ENCODE measurements around the gene ASTN2.

ASTN2 gene

DNA sequence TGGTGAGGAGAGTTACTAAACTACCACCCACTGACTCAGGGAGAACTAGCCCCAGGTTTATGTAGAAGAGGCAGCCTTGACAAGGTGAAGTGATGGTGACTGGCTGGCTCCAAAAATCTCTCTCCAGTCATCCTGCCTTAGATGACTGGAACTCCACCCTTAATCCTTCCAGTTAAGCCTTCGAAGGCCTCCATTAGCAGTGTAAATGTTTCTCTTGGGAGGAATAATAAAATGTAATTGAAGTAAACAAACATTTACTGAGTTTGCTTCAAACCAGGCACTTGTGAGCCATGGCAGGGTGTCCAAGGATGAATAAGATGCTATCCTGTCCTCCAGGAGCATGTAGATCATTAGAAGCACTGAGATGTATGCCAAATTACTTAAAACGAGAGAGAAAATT lies 35.5 kb downstream of the ASTN2 start:
- Histone ChIP-seq H3K9me3 (no peaks in the 10 kb centered on the region), H3K27ac (no peak overlapping the region), H3K4me3 (no peak overlapping the region), H3K27me3 (no peaks in the 10 kb centered on the region), H3K36me3 (no peaks in the 10 kb centered on the region), H3K4me1 (no peaks in the 10 kb centered on the region)
- intact Hi-C loops (cut with DNase I; ENCODE audit: low total_unique reads), result no loop called here
- no peak for DNase-seq
- TF ChIP-seq, protein P1, sequence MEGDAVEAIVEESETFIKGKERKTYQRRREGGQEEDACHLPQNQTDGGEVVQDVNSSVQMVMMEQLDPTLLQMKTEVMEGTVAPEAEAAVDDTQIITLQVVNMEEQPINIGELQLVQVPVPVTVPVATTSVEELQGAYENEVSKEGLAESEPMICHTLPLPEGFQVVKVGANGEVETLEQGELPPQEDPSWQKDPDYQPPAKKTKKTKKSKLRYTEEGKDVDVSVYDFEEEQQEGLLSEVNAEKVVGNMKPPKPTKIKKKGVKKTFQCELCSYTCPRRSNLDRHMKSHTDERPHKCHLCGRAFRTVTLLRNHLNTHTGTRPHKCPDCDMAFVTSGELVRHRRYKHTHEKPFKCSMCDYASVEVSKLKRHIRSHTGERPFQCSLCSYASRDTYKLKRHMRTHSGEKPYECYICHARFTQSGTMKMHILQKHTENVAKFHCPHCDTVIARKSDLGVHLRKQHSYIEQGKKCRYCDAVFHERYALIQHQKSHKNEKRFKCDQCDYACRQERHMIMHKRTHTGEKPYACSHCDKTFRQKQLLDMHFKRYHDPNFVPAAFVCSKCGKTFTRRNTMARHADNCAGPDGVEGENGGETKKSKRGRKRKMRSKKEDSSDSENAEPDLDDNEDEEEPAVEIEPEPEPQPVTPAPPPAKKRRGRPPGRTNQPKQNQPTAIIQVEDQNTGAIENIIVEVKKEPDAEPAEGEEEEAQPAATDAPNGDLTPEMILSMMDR (IDR thresholded peaks at IDR 0.05), result no peak

DNA sequence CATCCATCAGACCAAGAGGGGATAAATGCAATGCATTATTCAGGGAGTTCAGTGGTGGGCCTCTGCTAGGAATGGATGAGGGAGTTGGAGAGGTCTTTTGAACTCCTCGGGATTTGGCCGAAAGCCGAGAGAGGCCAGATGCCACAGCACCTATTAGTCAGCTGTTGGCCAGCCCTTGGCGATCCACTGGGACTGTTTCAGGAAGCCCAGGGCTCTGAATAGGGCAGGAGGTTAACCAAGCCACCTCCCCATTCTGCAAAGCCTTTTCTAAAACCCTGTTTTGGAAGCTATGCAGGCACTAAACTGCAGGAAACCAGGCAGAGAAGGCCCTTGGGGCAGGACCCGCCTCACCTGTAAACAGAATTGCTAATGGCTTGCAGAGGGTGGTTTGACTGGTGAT lies 37.8 kb downstream of the ASTN2 start:
- no peaks in the 10 kb centered on the region for H3K27me3 ChIP-seq
- no peaks in the 10 kb centered on the region for H3K36me3 ChIP-seq
- no peak overlapping the region for H3K4me3 ChIP-seq
- no peak overlapping the region for H3K27ac ChIP-seq
- DNase-seq, result no peak
- no peaks in the 10 kb centered on the region for H3K9me3 ChIP-seq
- intact Hi-C loops (cut with DNase I; ENCODE audit: low total_unique reads), result no loop called here
- H3K4me1 ChIP-seq, result no peaks in the 10 kb centered on the region
- TF ChIP-seq, protein P1 (IDR thresholded peaks at IDR 0.05), result no peak

DNA sequence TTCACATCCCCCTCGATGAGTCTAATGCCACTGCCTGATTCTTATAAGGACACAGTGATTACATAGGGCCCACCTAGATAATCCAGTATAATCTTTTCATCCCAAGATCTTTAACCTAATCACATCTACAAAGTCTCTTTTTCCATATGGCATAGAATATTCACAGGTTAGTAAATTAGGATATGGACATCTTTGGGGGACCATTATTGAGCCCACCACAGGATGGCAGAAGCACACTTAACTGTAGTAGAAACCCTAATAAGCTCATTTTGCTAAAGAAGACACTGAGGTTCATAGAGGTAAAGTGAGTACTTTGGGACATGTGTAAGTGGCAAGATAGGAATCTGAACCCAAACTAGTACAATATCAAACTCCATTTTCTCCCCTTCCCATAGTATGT lies 38.9 kb downstream of the ASTN2 start:
- intact Hi-C loops (cut with DNase I; ENCODE audit: low total_unique reads), result no loop called here
- H3K4me3 ChIP-seq, result no peak overlapping the region
- H3K36me3 ChIP-seq, result no peaks in the 10 kb centered on the region
- no peaks in the 10 kb centered on the region for H3K9me3 ChIP-seq
- H3K27ac ChIP-seq, result no peak overlapping the region
- TF ChIP-seq, protein P1 (IDR thresholded peaks at IDR 0.05), result no peak
- no peaks in the 10 kb centered on the region for H3K27me3 ChIP-seq
- no peak for DNase-seq
- H3K4me1 ChIP-seq, result no peaks in the 10 kb centered on the region

DNA sequence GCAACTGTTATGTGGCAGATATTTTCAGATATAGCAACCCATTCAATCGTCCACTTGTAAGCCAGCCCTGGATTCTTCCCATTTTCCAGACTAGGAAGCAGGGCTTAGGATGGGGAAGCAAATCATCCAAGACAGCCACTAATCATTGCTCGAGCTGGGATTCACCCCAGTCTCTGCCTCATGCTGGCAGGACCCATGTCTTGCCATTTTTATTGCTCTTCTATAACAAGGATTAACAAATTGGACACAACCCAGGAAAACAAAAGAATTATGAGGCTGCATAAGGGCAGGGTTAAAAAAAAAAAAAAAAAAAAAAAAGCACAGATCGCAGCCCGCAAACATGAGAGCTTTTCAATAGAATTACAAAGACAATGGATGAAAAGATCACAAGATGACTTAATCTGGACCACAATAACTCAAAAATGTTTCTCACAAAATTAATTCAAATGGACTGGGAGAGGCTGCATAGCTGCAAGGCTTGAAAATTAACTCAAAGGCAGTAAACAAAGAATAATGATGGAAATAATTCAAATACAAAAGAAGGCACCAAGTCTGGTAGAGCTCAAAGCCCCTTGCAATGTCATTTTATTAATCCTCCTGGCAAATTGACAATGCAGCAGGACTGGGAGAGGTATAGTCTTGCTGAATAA lies 40.7 kb downstream of the ASTN2 start:
- Histone ChIP-seq H3K27me3 (no peaks in the 10 kb centered on the region), H3K27ac (no peak overlapping the region), H3K9me3 (no peaks in the 10 kb centered on the region), H3K4me1 (no peaks in the 10 kb centered on the region), H3K4me3 (no peak overlapping the region), H3K36me3 (no peaks in the 10 kb centered on the region)
- intact Hi-C loops (cut with DNase I; ENCODE audit: low total_unique reads), result no loop called here
- no peak for DNase-seq
- TF ChIP-seq, protein P1 (IDR thresholded peaks at IDR 0.05), result no peak

DNA sequence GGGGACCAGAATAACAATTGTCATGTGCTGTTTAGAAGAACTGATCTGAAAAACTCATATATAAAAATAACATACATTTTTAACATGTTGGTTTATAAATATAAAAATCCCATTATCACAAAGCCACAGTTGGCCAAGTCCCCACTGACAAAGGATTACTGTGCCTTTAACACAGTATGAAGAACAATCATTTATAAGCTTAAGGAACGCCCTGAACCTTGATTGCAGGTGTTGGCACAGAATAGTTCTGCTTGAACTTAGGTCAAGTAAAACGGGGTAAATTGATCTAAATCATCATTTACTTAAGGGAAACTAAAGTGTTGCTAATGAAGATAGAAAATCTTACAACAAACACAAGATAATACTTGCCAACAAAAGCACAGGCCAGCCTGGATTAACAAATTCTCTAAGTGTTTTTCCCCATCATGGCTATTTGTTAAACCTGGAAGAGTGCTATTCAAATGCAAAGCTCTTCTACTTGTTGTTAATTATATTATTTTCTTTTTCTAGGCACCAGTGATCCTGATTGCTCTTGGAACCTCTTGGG lies 46.1 kb downstream of the ASTN2 start:
- intact Hi-C loops (cut with DNase I; ENCODE audit: low total_unique reads), result no loop called here
- Histone ChIP-seq H3K36me3 (no peaks in the 10 kb centered on the region), H3K4me3 (no peak overlapping the region), H3K4me1 (peaks cover 0 to 6% (median 0%) of the 10 kb centered on the region in 4 donors), H3K27ac (no peak overlapping the region), H3K27me3 (no peaks in the 10 kb centered on the region), H3K9me3 (no peaks in the 10 kb centered on the region)
- DNase-seq, result no peak
- TF ChIP-seq, protein P1 (IDR thresholded peaks at IDR 0.05), result no peak
